Measurements from ENCODE around the gene SLIT3. TPM values are rescaled to one million over a fixed set of nuclear protein-coding genes. Genes with fewer than 3 reads are reported as not detected.

Gene SLIT3
- total and polyA plus RNA-seq, 2 experiments from 2014 or later: 0.59 to 0.71 TPM

DNA sequence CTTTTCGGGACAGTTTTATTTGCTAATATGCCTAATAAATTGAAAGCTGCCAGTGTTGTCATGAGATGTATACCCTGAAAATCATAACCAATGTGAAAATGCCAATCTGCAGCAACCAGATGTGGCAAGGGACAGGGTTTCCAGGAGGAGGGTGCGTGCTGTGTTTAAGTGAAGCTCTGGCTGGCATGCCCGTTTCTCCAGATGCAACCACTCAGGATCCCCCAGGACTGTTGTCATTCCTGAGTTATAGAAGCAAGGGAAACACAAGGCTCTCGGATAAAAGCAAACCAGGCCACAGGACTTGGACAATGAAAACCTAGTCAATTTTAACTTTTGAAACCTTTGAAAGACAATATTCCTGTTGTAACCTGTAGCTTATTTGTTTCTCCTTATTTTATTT is 360.2 kb downstream of the SLIT3 start (continued):
- TF ChIP-seq ZNF462 (CRISPR knock-in tag; IDR thresholded peaks at IDR 0.05) (no peak), POLR2AphosphoS5 (IDR thresholded peaks at IDR 0.05; ENCODE audit: low read depth) (no peak), CTCF (conservative IDR thresholded peaks at IDR 0.05; ENCODE audit: low read depth in 2 of 2) (no peak), ZNF331 (CRISPR knock-in tag; IDR thresholded peaks at IDR 0.05; ENCODE audit: low read depth) (no peak), NANOG (IDR thresholded peaks at IDR 0.05; ENCODE audit: borderline replicate concordance) (no peak), ZNF114 (CRISPR knock-in tag; IDR thresholded peaks at IDR 0.05) (no peak), JUNB (IDR thresholded peaks at IDR 0.05; ENCODE audit: unreplicated experiment) (no peak)

DNA sequence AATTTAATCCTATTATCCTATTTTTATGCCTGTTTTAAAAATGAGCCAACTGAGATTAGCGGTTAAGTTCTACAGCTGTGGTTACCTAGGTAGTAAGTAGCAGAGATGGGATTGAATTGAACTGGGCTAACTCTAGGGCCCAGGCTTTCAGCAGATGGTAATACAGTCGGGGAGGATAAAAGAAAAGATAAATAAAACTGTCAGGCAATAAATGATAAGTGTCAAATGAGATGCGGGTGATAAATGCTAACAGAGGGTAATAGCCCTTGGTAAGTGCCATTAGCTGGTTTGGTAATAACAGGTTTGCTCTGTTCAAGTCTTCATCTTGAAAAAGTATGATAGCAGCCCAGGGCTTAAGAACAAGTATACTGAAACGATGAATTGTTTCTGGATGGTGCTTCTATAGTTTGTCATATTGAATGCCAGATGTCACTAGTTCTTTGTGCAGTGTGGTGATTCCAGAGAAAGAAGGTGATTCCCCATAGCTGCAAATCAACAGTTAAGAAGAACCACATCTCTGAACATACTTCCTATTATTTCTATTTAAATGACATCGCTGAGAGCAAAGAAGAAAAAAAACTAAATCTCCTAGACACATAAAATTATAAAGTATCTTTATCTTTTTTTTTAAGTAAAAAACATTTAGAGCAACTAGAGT is 360.9 kb downstream of the SLIT3 start:
- Histone ChIP-seq H3F3A (replicated peaks; ENCODE audit: low read depth) (no peaks in the 10 kb centered on the region), H3K36me3 (ENCODE audit: insufficient read depth) (no peaks in the 10 kb centered on the region), H2AFZ (no peak overlapping the region), H3K9me2 (ENCODE audit: insufficient read depth) (no peaks in the 10 kb centered on the region), H3K4me3 (no peak overlapping the region), H3K4me2 (no peak overlapping the region), H3K4me1 (ENCODE audit: insufficient read depth) (peaks cover 7% of the 10 kb centered on the region), H4K20me1 (replicated peaks; ENCODE audit: insufficient read depth) (no peaks in the 10 kb centered on the region), H3K79me2 (replicated peaks; ENCODE audit: insufficient read depth) (no peaks in the 10 kb centered on the region), H3K27ac (ENCODE audit: low read depth) (no peak overlapping the region), H3K27me3 (ENCODE audit: insufficient read depth) (no peaks in the 10 kb centered on the region)
- Mint-ChIP-seq H3K27me3 (ENCODE audit: insufficient read depth, low read depth, poor library complexity) (no peaks in the 10 kb centered on the region), H3K27ac (no peak overlapping the region), H3K36me3 (ENCODE audit: low read depth) (no peaks in the 10 kb centered on the region), H3K4me1 (peaks cover 5% of the 10 kb centered on the region), H3K4me3 (no peak overlapping the region), H3K9me3 (no peaks in the 10 kb centered on the region)
- ATAC-seq (no peak), DNase-seq (ENCODE audit: low spot score) (no peak)
- no peak for TF ChIP-seq EZH2phosphoT487 (IDR thresholded peaks at IDR 0.05; ENCODE audit: unreplicated experiment)
- TF ChIP-seq ZNF114 (CRISPR knock-in tag; IDR thresholded peaks at IDR 0.05): no peak
- TF ChIP-seq STAT1 (IDR thresholded peaks at IDR 0.05; ENCODE audit: unreplicated experiment): no peak
- TF ChIP-seq ETS1 (IDR thresholded peaks at IDR 0.05): no peak
- TF ChIP-seq CREB1 (CRISPR knock-in tag; IDR thresholded peaks at IDR 0.05; ENCODE audit: low read depth): no peak
- TF ChIP-seq JUNB (IDR thresholded peaks at IDR 0.05; ENCODE audit: unreplicated experiment): no peak
- no peak for TF ChIP-seq NANOG (IDR thresholded peaks at IDR 0.05; ENCODE audit: borderline replicate concordance)
- no peak for TF ChIP-seq ZNF331 (CRISPR knock-in tag; IDR thresholded peaks at IDR 0.05; ENCODE audit: low read depth)
- no peak for TF ChIP-seq REST (IDR thresholded peaks at IDR 0.05; ENCODE audit: unreplicated experiment)

Measured in GM23338 (cell line).